ENCODE results near the gene PRKAR2B.

The PRKAR2B gene

GRCh38 chr7:107044347-107045194 is at the start of gene PRKAR2B:
Gene PRKAR2B, plus strand, starts transcription at chr7:107044705. Its CDS starts 203 bp downstream, at chr7:107044908.
- TF ChIP-seq, protein P1, sequence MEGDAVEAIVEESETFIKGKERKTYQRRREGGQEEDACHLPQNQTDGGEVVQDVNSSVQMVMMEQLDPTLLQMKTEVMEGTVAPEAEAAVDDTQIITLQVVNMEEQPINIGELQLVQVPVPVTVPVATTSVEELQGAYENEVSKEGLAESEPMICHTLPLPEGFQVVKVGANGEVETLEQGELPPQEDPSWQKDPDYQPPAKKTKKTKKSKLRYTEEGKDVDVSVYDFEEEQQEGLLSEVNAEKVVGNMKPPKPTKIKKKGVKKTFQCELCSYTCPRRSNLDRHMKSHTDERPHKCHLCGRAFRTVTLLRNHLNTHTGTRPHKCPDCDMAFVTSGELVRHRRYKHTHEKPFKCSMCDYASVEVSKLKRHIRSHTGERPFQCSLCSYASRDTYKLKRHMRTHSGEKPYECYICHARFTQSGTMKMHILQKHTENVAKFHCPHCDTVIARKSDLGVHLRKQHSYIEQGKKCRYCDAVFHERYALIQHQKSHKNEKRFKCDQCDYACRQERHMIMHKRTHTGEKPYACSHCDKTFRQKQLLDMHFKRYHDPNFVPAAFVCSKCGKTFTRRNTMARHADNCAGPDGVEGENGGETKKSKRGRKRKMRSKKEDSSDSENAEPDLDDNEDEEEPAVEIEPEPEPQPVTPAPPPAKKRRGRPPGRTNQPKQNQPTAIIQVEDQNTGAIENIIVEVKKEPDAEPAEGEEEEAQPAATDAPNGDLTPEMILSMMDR (IDR thresholded peaks at IDR 0.05; ENCODE audit: low read depth, low read length), result no peak
- peak within 1 kb of the TSS; percentile 77 for H3K4me3 ChIP-seq (ENCODE audit: low read depth, low read length)

GRCh38 chr7:106994833-106995232 is 49.7 kb upstream of the PRKAR2B start:
- TF ChIP-seq, protein P1 (IDR thresholded peaks at IDR 0.05; ENCODE audit: low read depth, low read length), result no peak
- H3K4me3 ChIP-seq (ENCODE audit: low read depth, low read length), result no peak overlapping the region

GRCh38 chr7:106997487-106998271 is 46.8 kb upstream of the PRKAR2B start:
- H3K4me3 ChIP-seq (ENCODE audit: low read depth, low read length), result no peak overlapping the region
- TF ChIP-seq, protein P1 (IDR thresholded peaks at IDR 0.05; ENCODE audit: low read depth, low read length), result no peak

DNA sequence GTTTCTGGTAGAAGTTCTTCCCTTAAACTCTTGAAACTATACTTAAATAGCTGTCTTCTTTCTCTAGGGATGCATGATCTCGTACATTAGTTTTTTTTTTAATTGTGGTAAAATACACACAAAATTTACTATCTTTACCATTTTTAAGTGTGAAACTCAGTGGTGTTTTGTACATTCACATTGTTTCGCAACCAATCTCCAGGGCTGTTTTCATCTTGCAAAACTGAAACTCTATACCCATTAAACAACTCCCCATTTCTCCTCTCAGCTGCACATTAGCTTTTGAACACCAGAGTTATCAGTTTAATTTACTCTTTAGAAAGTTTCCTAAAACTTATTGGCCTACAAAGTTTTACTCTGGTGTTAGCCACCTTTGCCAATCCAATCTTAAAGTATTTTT is 45.5 kb upstream of the PRKAR2B start:
- no peak overlapping the region for H3K4me3 ChIP-seq (ENCODE audit: low read depth, low read length)
- TF ChIP-seq, protein P1 (IDR thresholded peaks at IDR 0.05; ENCODE audit: low read depth, low read length), result no peak

GRCh38 chr7:107001490-107001889 is 43.0 kb upstream of the PRKAR2B start:
- TF ChIP-seq, protein P1 (IDR thresholded peaks at IDR 0.05; ENCODE audit: low read depth, low read length), result no peak
- no peak overlapping the region for H3K4me3 ChIP-seq (ENCODE audit: low read depth, low read length)

- TF ChIP-seq, protein P1 (IDR thresholded peaks at IDR 0.05; ENCODE audit: low read depth, low read length), result no peak
- no peak overlapping the region for H3K4me3 ChIP-seq (ENCODE audit: low read depth, low read length)
Observed at GRCh38 chr7:107002126-107002525, 42.4 kb upstream of the PRKAR2B start.
